AG04450 (cell line): ENCODE data around the gene ZNF624. TPM values are rescaled to one million over a fixed set of nuclear protein-coding genes. Genes with fewer than 3 reads are reported as not detected.

ENCODE experiments used
- CTCF ChIA-PET: fragments of 300-600, 350-600 bp; formaldehyde crosslinking; extraction: SDS; loops from one replicate; lab custom pipeline; 2022; ENCODE audit warnings: antibody characterized with exemption, inconsistent platforms; lab: Charles Lee
- POLR2A ChIA-PET: fragments of 350-600 bp; formaldehyde crosslinking; extraction: SDS; loops from one replicate; lab custom pipeline; 2021; ENCODE audit warnings: antibody characterized with exemption, inconsistent platforms; lab: Yijun Ruan, JAX
- DNase-seq: peaks from one replicate; pipeline ENCODE4 v3.0.0-alpha.2; 2011; ENCODE audit warnings: low read depth, low spot score
- H3K27ac ChIP-seq: one replicate; pipeline ENCODE4 v1.5.1; 2012; ENCODE audit warnings: low read depth, low read length, control low read depth
- H3K27me3 ChIP-seq: one replicate; pipeline ENCODE4 v1.6.0; 2012; ENCODE audit warnings: low read length; ENCODE audit not compliant: control insufficient read depth, insufficient read depth
- H3K4me3 ChIP-seq: 2 replicates; pipeline ENCODE4 v1.5.1; 2011; ENCODE audit warnings: mild to moderate bottlenecking, low read depth, low read length, control low read depth
- H3K9me3 ChIP-seq: 2 replicates; pipeline ENCODE4 v1.5.1; 2012; ENCODE audit warnings: low read length; ENCODE audit not compliant: control insufficient read depth, insufficient read depth
- CTCF ChIP-seq: IDR thresholded peaks from 2 replicates; pipeline ENCODE4 v1.5.1; 2011; ENCODE audit warnings: low read depth, low read length, control low read depth, inconsistent platforms
- polyA plus RNA-seq: library from polyadenylated mRNA; depleted of rRNA; stranded (reverse); fragments of >200 nt; gene quantifications from 2 replicates; pipeline ENCODE4 v1.2.3, GENCODE V29; 2011

ZNF624 gene
- polyA plus RNA-seq, 1 experiment: 2.2 TPM

DNA sequence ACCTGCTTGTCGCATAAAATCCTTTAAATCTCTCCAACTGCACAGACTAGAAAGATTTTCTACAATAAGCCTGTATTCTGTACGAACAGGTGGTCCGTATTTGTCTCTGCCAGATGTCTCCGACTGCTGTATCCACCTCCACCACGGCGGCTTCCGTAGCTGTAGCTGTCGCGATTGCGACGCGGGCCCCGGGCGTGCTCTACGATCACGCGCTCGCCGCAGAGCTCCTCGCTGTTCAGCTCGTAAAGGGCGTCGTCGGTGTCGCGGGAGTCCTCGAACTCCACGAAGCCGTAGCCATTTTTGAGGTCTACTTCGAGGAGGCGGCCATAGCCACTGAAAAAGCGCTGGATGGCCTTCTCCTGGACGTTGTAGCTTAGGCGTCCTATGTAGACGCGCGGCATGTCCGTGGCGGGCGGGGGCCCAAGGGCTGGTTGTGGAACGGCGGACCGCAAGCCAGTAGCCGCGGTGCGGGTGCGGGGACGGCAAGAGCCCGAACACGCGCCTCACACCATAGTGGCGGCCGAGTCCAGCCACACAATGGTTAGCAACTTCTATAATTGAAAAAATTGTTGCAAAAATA lies 36.1 kb downstream of the ZNF624 start:
- peaks cover 30% of the 10 kb centered on the region for H3K9me3 ChIP-seq
- no peak for TF ChIP-seq CTCF
- H3K4me3 ChIP-seq: no peak overlapping the region
- no peaks in the 10 kb centered on the region for H3K27me3 ChIP-seq
- DNase-seq: no peak
- CTCF ChIA-PET: interaction anchor here (1.0 kb wide), 1 partner anchor 28 kb away, joined by 3 read pairs; no protein-coding TSS in a partner anchor
- POLR2A ChIA-PET: no interaction called here
- H3K27ac ChIP-seq: no peak overlapping the region

DNA sequence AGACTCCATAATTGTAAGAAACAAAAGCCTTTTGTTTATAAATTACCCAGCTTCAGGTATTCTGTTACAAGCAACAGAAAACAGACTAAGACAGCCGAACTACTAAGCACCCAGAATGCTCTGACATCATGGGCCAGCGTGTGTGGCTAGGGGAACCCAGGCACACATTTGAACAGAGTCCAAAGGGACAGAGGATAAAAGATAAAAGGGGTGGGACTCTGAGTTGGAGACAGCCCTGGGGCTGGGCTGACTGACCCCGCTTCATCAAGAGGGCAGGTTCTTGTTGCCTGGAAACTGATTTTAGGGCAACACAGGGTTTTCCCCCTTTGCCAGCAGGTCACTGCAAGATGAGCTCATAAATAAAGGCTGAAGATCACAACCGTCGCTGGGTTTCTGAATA lies 54.1 kb downstream of the ZNF624 start:
- no peak for DNase-seq
- Histone ChIP-seq H3K9me3 (peaks cover 12% of the 10 kb centered on the region), H3K27me3 (peaks cover 4% of the 10 kb centered on the region), H3K27ac (no peak overlapping the region), H3K4me3 (no peak overlapping the region)
- ChIA-PET CTCF (no interaction called here), POLR2A (no interaction called here)
- no peak for TF ChIP-seq CTCF

DNA sequence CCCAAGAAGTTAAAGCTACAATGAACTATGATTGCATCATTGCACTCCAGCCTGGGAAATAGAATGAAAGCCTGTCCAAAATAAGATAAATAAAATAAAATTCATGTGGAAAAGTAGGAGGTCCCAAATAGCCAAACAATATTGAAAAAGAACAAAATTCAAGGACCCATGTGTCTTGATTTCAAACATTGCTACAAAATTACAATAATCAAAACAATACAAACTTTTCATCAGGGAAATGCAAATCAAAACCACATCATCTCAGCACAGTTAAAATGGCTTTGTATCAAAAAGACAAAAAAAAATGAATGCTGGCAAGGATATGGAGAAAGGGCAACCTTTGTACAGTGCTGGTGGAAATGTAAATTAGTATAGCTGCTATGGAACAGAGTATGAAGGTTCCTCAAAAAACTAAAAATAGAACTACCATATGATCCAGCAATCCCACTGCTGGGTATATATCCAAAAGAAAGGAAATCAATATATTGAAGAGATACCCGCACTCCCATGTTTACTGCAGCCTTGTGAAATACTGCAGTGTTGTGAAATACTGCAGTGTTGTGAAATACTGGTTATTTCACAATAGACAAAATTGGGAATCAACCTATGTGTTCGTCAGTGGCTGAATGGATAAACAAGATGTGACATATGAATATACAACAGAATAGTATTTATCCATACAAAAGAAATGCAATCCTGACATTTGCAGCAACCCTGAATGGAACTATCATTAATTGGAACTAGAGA lies 60.1 kb downstream of the ZNF624 start:
- DNase-seq: no peak
- H3K27ac ChIP-seq: no peak overlapping the region
- no peak for TF ChIP-seq CTCF
- peaks cover 5% of the 10 kb centered on the region; the same call in 1 of the 2 replicates for H3K9me3 ChIP-seq
- ChIA-PET CTCF (interaction anchor here (0.6 to 1.0 kb wide), 2 partner anchors 9 to 644 kb away, joined by 4 to 6 read pairs; partner anchors contain the start of gene FLCN), POLR2A (no interaction called here)
- no peak overlapping the region for H3K4me3 ChIP-seq
- peaks cover 4% of the 10 kb centered on the region for H3K27me3 ChIP-seq

DNA sequence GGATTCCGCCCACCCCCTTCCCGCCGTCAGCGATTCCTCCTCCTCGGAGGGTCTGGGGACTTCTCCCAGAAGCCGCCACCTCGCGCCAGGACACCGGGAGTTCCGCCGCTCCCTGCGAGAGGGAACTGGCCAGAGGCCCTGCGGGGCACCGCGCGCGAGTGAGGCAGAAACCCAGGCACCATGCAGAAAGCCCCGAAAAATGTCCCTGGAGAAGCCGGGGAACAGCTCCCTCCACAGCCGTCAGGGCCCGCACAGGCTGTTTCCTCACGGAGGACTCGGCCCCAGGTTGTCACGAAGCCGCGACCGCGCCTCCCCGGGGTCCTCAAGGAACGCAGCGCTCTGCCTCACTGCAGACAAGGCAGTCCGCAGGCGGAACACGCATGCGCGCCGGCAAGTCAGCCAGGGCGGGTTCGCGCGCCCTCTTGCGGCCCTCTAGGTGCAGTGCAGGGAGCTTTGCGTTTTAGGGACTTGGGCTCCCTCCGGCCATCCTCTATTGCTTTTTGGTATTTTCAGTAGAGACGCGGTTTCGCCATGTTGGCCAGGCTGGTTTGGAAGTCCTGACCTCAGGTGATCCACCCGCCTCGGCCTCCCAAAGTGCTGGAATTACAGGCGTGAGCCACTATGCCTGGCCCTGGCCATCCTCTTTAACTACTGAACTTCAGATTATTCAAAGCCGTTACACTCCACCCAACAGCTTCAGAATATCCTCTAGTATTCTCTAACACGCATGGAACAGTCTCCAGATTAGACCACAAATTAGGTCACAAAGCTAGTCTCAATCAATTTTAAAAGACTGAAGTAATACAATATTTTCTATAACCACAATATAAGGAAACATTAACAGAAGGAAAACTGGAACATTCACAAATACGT lies 64.3 kb downstream of the ZNF624 start:
- ChIA-PET CTCF (interaction anchor here (0.5 to 3.3 kb wide), 38 partner anchors 8 to 601 kb away, joined by 3 to 29 read pairs (median 5); no protein-coding TSS in a partner anchor), POLR2A (no interaction called here)
- peak; percentile 97 for TF ChIP-seq CTCF
- Histone ChIP-seq H3K4me3 (peak overlapping the region; percentile 71), H3K27ac (no peak overlapping the region), H3K9me3 (peaks cover 3% of the 10 kb centered on the region; the same call in 1 of the 2 replicates), H3K27me3 (peaks cover 5% of the 10 kb centered on the region)
- peak; percentile 67 for DNase-seq
